T-helper 1 cell (primary cell): ENCODE results near the gene TMEM271.
A peak's percentile ranks its signal among the peaks of the same experiment; 100 is the strongest.
"Not testable (repeated sequence)": the region's sequence is repeated elsewhere in the genome, so short reads cannot be mapped to it uniquely, and the experiment has no call there.

Experiments
- DNase-seq, 5 donors: peaks; one replicate each; pipeline ENCODE4 v3.0.0-alpha.2; 2012 to 2020

The TMEM271 gene

DNA sequence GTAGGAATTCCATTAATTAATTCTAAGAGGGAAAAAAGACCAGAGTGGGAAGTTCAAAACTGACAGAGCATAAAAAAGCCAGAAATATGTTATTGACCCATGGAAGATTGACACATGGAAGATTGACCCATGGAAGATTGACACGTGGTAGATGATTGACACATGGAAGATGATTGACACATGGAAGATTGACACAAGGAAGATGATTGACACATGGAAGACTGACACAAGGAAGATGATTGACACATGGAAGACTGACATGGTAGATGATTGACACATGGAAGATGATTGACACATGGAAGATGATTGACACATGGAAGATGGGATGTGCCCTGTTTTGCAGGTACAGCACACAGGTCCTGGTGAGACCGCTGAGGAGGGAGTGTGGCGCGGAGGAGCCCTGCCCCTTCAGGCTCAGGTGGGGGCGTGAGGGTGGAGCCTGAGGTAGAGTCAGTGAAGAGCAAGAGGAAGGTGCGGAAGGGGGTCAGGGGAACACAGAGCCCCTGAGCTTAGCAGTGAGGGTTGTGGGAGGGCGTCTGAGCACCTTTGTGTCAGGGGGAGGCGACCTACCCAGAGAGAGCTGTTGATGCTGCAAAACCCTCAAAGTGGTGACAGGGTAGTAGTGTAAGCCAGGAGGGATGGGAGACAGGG, 33.4 kb upstream of the TMEM271 start:
- DNase-seq: no peak

GRCh38 chr4:608236-608635, 32.1 kb upstream of the TMEM271 start:
- DNase-seq: no peak

- DNase-seq: no peak
Observed at GRCh38 chr4:605702-606425, 29.8 kb upstream of the TMEM271 start.

- DNase-seq: no peak
Observed at GRCh38 chr4:604131-604530, 28.0 kb upstream of the TMEM271 start.

DNA sequence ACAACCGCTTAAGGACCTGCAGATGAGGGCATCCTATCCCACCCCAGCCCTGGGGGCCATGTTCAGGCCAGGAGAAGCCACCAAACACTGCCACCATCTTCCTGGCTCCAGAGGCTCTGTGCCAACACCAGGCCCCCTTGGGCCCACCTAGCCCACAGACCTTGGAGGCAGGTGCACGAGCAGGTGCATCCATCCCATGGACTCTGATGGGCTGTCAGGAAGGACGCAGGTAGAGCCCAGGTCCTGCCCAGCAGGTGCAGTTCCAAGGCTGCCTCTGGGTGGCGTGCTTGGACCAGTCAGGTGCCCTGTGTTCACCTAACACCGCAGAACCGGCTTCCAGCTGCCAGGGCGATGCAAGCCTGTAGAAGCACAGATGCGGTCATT, 26.5 kb upstream of the TMEM271 start:
- peak in 3 of 5 donors; percentile 17 to 23 (median 22) for DNase-seq

DNA sequence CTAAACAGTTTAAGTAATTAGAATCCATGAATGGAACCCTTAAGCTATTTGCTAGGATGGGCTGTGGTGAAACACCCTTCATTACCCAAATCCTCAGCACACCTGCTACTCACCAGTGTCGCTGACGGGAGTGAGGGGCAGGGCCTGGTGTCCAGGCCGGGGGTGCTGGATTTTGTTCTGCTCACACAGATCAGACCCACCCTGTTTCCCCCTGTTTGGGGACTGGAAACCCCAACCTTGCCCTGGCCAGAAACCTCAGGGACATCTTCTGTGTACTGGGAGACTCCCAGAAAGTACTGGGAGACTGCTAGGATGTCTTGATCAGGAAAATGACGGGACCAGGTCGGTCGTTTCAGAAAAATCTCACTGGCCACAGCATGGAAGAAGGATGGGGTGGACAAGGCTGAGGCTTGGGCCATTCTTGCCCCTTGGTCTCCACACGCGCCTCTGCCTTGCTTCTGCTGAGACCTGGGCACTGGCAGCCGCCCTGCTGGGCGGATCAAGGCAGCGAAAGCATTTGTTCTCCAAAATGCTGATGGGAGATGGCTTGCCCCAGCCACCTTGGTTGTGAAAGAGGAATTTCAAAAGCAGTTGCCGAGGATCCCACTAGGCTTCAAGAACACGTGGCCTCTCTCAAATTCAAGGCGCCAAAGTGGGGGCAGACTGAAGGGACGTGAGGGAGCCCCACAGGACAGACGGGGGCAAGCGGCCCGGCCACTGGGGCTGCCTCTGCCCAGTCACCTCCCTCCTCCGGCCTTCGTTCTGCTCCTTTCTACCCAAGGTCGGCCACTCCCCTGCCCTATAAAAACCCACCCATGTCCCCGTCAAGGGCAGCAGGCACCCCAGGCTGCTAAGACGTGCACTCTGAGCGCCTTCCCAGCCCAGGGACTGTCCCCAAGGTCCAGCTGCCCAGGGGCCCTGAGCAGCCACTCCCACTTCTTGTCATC, 25.8 kb upstream of the TMEM271 start:
- no peak for DNase-seq

- no peak for DNase-seq
Observed at GRCh38 chr4:600850-601515, 24.9 kb upstream of the TMEM271 start.

GRCh38 chr4:600166-600565, 24.1 kb upstream of the TMEM271 start:
- no peak for DNase-seq

DNA sequence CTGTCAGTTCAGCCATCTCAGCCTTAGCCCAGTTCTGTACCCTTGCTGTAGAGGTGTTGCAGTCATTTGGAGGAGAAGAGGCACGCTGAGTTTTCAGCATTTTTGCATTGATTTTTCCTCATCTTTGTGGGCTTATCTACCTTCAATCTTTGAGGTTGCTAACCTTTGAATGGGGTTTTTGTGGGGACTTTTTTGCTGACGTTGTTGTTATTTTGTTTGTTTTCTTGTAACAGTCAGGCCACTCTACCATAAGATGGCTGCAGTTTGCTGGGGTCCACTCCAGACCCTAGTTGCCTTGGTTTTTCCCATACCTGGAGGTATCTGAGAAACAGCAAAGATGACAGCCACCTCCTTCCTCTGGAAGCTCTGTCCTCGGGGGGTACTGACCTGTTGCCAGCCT, 22.8 kb upstream of the TMEM271 start:
- no peak for DNase-seq

DNA sequence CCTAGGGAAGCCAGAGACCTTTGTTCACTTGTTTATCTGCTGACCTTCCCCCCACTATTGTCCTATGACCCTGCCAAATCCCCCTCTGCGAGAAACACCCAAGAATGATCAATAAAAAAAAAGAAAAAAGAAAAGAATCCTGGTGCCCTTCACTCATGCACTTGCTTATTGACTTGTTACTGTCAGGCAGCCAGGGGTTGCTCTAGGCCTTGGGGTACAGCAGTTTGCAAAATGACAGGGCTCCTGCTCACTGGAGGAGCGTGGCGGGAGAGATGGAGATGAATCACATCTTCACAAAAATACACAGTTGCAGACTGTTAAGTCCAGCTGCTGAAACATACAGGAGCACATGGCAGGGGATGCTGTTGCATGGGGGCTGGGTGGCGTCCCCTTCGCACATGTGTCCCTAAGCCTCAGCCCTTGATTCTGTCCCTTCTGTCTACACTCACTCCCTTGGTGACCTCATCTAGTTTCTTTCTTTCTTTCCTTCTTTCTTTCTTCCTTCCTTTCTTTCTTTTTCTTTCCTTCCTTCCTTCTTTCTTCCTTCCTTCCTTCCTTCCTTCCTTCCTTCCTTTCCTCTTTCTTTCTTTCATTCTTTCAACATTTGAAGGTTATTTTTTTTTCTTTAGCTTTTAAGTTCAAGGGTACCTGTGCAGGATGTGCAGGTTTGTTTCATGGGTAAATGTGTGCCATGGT, 16.9 kb upstream of the TMEM271 start:
- DNase-seq: no peak

DNA sequence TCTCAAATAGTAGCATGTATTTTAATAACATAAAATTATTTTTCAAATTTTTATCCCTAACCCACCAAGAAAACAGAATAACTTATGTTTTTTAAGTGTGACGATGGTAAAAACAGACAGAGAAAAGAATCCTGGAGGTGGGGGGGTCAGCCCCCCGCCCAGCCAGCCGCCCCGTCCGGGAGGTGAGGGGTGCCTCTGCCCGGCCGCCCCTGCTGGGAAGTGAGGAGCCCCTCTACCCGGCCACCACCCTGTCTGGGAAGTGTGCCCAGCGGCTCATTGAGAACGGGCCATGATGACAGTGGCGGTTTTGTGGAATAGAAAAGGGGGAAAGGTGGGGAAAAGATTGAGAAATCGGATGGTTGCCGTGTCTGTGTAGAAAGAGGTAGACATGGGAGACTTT, 16.1 kb upstream of the TMEM271 start:
- DNase-seq: not testable (repeated sequence)

- DNase-seq: no peak
Observed at GRCh38 chr4:590313-590841, 14.3 kb upstream of the TMEM271 start.

DNA sequence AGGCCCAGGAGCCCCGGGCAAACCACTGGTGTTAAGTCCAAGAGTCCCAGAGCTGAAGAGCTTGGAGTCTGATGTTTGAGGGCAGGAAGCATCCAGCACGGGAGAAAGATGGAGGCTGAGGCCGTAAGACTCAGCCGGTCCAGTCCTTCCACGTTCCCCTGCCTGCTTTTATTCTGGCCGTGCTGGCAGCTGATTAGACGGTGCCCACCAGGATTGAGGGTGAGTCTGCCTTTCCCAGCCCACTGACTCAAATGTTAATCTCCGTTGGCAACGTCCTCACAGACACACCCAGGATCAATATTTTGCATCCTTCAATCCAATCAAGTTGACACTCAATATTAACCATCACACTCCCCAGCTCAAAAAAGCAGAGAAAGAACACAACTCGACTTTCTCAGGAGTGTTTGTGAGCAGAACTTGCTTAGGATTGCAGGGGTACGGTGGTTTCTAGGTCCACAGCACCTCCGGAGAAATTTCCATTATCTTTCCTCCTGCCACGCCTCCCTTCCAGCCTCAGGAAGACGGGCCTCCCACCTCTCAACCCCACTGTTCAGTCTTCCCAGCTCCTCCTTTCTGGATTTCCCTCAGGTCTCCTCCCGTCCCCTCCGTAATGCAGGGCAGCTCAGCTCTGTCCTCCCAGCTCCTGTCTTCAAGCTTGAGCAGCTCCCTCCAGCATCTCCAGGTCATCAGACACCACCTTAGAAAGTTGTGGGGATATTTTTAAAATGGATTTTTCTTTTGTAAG, 13.3 kb upstream of the TMEM271 start:
- no peak for DNase-seq

GRCh38 chr4:588351-588849, 12.3 kb upstream of the TMEM271 start:
- no peak for DNase-seq

DNA sequence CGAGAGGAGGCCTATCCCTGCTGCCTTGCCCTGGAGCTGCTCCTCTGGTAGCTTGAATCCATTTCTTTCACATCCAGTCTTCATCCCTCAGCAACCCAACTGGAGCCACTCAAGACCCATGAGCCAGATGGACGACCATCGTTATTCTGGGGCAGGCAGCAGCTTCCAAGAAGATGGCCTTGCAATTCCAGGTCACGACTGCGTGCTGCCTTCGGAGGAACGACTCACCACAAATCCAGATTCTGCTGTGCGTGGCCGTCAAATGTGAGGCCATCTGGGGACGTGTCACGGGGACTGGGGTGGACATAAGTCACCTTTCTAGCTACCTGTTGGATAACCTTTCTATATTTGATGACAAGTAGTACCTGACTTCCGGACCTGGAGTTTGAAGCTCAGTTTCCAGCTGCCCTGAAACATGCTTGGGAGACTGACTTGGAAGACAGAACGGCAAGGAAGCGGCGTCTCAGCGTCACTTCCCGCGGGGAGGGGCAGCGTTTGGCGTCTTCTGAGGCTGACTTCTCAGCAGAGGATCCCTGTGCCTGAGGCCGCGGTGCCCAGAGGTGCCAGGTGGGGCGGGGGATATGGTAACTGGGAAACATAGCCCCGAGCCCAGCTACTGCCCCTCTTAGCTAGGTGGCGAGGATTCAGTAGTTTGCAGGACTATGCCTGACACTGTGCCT, 11.7 kb upstream of the TMEM271 start:
- no peak for DNase-seq

DNA sequence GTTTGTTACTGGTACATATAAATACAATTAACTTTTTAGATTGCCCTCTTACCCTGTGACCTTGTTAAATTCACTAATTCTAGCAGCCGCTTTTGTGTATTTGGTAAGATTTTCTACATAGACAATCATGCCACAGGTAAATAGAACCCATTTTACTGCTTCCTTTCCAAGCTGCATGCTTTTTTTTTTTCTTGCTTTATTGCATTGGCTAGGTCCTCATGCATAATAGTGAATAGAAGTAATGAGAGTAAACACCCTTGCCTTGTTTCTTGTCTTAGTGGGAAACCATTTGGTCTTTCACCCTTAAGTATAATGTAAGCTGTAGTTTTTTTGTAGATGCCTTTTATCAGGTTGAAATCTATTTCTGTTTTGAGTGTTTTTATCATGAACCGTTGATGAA, 7.7 kb upstream of the TMEM271 start:
- no peak for DNase-seq

GRCh38 chr4:581753-582361, 5.8 kb upstream of the TMEM271 start:
- no peak for DNase-seq

DNA sequence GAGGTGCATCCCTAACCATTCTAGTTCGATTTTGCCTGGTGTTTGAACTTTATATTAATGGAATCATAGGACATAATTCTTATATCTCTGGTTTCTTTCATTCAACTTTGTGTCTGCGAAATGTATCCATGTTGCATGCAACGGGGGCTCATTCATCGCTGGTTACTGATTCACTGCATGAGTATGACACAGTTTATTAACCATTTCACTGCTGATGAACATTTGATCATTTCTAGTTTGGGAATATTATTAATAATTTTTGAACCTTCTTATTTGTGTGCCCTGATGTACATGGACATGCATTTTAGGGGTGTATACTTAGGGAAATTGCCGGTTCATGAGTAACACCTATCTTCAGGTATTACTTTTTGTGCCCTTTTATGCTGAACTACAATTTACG, 5.1 kb upstream of the TMEM271 start:
- no peak for DNase-seq

DNA sequence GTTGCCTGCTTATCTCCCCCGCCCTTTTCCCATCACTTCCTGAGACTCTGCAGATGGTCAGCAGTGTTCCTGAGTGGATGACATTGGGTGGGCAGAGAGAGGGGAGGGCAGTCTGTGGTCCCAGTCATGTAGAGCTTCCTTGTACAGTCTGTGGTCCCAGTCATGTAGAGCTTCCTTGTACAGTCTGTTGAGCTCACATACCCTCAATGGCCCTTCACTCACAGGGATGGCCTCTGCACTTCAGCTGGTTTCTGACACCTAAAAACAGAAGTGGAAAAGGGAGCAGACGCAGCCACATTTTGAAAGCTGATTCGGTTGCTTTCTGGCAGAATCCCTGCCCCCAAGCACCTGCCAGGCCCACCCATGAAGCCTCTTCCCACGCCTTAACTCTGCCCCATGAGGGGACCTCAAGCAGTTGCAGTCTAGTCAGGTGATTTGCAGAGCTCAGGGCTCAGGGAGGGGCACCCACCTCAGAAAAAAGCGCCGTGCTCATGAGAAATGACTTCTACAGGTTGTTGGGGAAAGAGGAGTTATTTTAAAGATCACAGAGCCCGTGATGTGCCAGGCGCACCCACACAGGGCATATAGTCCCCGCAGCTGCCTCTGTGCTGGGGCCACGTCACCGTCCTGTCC, 3.6 kb upstream of the TMEM271 start:
- DNase-seq: no peak
